HG02610 (cell line): ENCODE measurements around the gene TEKT5.
"Not testable (repeated sequence)": the region's sequence is repeated elsewhere in the genome, so short reads cannot be mapped to it uniquely, and the experiment has no call there.

Experiments used
- ATAC-seq: cut with Tn5 transposase; IDR thresholded peaks from one replicate; pipeline ENCODE4 v1.9.1; 2021; ENCODE audit warnings: mild to moderate bottlenecking, moderate library complexity; ENCODE audit not compliant: unreplicated experiment

Gene TEKT5

DNA sequence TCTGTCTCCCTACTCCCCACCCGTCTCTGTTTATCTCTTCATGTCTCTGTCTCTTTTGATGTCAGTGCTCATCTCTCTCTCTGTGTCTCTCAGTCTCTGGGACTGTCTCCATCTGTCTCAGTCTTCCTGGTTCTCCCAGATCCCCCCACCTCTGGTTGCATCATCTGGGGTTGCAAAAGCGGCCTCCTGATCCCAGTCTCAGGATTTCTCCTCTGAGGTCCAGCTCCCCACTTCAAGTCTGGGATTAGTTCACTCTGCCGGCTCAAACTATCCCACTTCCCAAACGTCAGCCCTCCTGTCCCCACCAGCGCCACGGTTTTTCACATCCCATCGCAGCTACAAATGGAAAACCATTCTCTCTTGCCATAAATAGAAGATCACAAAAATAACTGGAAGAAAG lies 9.0 kb downstream of the TEKT5 start:
- no peak for ATAC-seq

DNA sequence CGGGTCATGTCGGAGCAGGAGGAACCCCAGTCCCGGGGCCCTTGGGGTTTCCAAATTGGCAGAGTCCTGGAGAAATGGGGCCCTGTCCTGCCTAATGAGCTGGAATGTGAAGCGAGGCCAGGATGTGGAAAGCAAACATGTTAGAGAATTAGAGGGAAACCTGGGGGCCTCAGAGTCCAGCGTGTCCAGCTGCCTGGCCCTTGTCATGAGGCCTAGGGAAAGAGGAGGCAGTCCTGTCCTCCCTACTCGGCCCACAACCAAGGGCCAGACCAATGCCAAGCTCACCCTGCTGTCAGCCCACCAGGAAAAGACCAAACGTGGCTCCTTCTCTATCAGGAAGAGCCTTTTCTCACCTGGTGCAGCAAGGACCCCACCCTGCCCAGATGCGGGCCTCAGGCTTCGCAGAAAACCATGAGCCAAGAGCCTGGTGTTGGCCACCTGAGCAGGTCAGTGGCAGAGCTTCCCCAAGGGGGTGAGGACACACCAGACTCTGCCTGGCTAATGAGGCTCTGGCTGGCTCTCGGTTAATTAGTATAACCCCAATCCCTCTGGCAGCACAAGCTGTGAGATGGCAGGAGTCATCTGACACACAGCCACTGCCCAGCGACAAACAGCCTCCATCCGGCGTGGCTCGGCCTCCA lies 10.1 kb downstream of the TEKT5 start:
- no peak for ATAC-seq

DNA sequence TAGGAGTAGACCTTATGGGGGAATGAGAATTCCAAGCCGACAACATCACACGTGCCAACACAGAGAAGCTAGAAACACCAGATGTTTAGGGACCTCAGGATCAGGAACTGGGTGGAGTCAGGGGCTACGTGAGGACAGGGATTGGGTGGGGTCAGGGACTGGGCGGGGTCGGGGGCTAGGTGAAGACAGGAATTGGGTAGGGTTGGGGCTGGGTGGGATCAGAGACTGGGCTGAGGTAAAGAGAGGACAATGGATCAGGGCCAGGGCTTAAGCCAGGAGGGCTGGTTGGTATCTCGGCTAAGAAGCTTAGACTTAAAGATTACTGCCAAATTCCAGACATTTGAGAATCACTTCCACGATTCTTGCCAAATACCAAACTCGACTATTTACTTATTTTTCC lies 11.6 kb downstream of the TEKT5 start:
- ATAC-seq = no peak

DNA sequence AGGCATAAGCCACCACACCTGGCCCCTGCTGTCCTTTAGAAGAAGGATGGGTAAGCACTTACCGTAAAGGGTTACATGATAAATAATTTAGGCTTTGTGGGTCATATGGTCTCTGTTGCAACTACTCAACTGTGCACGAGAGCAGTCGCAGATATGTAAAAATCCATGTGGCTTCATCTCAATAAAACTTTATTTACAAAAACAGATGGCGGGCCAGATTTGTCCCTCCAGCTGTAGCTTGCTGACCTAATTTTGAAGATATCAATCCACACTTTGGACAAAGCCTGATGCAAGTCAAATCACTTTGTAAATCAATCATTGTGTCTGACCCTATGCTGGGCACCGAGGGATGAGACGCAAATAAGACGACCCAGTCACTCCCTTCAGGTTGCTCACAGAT lies 12.1 kb downstream of the TEKT5 start:
- ATAC-seq = no peak

DNA sequence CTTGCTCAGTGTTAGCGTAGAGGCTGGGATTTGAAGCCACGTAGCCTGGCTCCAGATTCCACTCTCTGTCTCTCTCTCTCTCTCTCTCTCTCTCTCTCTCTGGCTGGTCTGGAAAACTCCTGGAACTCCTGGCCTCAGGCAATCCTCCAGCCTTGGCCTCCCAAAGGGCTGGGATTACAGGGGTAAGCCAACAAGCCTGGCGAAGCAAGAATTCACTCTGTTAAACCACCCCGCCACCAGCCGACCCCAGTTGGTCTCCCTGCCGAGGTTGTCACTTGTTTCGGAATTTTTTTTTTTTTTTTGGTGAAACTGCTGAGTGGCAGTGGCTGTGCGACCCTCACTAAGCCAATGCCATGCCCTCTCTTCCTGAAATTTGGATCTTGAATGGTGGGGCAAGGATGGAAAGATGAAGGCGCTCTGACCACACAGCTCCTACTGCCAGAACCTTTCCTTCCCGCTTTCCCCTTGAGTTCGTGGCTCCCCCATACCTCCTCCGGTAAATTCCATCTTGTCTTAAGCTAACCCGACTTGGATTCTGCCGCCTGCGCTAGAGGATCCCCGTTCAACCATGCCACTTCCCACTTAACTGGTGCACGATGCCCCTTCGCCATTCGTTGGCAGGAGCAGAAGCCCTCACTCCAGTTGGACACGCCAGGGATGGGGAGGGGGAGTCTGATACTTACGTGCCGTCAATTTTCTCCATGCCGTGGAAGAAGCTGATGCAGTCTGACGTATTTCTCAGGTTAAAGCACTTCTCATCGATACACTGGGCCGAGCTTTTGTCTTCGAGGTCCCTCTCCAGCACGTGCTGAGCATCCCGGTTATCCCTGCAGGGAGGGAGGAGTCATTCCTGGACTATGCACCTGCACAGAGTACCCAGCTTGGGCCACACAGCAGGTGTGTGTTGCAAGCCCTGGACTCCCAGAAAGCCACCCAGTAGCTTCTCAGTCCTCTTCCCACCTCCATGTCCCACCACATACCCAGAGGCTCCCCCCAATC lies 13.1 kb downstream of the TEKT5 start:
- ATAC-seq = no peak

DNA sequence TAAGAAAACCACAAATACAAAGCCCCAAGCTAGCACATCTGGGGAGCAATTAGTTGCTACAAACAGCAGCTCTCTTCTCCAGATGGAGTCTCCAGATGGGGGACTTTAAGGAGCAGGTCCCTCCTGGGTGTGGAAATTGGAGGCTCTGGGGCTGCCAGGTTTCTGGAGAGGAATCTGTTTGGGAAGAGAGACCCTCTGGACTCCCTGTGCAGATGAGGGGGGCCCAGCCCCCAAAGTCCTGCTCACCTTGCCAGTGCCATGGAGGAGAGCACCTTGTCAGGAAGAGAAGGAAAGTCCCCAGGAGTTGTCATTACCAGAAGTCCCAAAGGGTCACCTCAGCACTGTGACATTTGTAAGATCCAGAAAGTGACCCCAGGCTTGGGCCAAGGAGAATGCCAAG lies 14.8 kb downstream of the TEKT5 start:
- ATAC-seq = no peak

DNA sequence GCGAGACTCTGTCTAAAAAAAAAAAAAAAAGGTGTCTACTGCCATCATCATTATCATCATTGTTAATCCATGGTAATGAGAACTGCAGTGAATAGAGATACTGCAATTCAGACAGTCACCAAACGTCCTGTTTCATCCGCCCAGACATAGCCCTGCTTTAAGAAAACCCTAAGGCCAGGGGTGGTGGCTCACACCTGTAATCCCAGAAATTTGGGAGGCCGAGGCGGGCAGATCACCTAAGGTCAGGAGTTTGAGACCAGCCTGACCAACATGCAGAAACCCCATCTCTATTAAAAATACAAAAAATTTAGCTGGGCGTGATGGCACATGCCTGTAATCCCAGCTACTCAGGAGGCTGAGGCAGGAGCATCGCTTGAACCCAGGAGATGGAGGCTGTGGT lies 15.3 kb downstream of the TEKT5 start:
- not testable (repeated sequence) for ATAC-seq

DNA sequence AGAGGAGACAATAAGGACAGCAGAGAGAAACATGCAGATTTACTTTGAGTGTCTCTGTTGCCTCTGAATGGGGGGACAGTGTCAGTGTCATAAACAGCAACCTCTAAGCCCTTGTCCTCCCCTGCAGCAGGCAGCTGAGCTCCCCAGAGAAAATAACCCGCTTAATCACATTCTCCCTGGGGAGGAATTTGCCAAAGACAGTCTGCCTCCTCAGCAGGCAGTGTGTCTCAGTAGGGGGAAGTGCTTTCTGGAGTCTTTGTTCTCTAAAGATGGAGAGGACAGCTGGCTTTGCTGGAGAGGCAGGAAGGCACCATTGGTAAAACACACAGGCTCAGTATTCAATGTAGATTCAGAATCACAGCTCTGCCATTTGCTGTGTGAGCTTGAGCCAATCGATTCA lies 16.1 kb downstream of the TEKT5 start:
- ATAC-seq = no peak

DNA sequence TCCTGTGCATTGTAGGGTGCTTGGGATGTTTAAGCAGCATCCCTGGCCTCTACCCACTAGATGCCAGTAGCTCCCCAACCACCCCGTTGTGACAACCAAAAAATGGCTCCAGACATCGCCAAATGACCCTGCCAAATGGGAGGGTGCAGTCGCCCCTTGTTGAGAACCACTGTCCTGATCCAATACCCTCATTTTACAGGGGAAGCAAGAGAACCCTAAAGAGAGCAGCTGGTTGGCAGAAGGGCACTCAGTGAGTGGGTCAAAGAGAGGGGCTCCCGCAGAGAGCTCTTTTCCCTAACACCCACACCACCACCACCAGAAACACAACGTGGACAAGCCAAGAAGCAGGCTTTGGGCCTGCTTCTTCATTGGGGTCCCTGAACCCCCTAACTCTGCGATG lies 18.4 kb downstream of the TEKT5 start:
- no peak for ATAC-seq

DNA sequence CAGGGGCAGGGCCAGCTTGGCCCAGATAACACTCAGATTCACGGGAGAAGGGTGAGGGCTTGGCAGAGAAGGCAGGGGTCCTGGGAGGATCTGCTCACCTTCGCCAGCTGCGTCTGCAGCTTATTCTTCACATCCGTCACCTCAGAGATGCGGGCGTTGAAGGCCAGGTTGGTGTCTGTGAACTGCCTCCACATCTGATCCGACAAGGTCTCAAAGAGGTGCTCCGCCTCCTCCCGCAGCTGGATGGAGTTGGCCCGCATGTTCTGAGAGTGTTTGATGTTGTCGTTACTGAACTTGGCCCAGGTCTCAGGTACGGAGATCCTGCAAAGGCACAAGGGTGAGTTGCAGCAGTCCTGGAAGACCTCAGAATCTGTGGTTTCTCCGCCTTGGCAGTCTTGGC lies 18.9 kb downstream of the TEKT5 start:
- ATAC-seq = no peak

DNA sequence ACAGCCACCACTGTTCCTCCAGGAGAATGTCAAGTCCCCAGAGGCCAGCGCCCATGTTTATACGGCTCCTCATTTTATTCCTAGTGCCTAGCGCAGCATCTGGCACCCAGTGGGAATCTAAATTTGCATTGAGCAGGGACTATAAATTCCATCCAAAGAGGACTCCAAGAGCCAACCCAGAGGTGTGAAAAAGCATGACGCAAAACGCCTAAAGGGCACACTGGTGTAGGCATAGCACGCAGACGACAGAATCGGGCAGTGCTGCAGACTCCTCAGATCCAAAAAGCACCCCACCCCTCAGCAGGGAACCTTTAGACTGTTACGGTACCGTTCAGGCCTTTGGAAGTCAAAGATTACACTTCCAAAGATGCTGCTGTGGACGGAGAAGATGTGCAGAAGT lies 19.5 kb downstream of the TEKT5 start:
- no peak for ATAC-seq

DNA sequence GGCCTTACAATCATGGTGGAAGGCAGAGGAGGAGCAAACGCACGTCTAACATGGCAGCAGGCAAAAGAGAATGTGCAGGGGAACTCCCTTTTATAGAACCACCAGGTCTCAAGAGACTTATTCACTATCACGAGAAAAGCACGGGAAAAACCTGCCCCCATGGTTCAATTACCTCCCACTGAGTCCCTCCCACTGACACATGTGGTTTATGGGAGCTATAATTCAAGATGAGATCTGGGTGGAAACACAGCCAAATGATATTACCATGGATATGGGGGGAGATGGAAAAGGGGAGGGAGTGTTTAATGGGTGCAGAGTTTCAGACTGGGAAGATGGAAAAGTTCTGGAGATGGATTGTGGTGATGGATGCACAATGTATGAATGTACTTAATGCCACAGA lies 23.0 kb downstream of the TEKT5 start:
- ATAC-seq = no peak

DNA sequence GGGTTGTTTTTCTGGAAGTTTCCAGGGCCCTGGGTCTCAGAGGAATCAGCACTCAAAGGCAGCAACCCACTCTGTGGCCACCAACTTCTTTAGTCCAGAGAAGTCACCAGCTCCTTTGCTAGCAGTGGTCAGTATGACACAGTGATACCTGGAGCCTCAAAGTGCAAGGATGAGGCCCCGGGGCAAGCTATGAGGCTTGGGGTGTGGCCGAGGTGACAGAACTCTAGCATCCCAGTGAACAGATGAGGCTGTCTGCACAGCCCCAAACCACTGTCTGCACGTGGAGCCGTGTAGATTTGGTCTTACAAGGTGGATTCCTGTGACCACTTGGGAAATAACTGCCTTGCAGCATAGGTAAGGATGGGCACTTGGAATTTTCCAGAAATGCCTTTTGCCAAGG lies 24.9 kb downstream of the TEKT5 start:
- ATAC-seq = no peak

DNA sequence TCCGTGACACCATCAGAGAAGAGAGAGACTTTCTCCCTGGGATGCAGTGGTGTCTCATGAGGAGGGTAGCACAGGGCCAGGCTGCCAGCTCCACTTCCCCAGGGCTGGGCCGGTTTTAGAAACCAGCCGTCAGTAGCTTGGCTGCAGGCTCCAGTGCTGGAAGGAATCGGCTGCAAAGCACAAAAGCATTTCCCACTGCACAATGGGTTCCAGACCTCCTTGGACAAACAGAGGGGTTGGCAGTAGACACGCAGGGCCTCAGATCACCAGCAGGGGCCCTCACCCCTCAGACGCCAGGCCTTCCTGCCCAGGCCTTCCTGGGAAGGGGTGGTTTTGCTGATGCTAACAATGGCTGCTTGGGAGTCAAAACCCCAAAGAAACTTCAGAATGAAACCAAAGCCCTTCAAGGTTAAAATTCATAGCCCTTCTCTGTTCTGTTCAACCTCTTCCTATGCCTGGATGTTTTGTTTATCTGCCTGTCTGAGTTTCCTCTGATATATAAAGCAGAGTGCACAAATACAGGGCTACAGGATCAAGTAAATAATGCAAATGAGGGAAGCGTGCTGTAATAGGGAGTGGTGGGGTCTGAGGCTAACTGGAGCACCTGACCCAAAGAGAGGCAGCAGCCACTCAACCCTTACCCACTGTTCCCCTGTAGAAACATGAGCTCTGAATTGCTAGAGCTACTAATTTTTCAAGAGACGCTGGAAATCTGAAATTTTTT lies 26.2 kb downstream of the TEKT5 start:
- no peak for ATAC-seq

DNA sequence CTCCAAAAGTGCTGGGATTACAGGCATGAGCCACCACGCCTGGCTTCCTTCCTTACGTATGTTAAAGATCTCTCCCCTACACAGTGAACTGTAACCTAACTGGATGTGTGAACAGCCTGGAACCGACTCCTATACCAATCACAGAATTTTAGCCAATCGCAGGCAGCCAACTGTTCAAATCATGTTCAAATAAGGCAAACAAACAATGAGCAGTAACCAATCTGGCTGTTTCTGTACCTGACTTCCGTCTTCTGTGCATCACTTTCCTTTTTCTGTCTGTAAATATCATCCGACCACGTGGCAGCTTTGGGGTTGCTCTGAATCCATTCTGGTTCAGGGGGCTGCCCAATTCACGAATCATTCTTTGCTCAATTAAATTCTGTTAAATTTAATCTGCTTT lies 27.5 kb downstream of the TEKT5 start:
- ATAC-seq = no peak

DNA sequence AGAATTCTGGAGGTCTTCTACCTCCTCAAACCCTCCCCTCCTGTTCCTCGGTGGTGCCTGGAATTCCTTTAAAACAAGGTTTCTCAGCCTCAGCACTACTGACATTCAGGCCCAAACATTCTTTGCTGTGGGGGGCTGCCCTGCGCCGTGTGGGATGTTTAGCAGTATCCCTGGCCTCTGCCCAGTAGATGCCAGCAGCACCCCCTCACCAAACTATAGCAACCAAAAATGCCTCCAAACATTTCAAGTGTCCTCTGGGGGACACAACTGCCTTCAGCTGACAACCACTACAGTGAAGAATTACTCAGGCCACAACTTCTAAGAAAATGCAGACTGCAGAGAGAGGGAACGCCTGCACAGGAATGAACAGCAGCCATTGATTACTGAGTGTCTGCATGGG lies 28.4 kb downstream of the TEKT5 start:
- no peak for ATAC-seq

DNA sequence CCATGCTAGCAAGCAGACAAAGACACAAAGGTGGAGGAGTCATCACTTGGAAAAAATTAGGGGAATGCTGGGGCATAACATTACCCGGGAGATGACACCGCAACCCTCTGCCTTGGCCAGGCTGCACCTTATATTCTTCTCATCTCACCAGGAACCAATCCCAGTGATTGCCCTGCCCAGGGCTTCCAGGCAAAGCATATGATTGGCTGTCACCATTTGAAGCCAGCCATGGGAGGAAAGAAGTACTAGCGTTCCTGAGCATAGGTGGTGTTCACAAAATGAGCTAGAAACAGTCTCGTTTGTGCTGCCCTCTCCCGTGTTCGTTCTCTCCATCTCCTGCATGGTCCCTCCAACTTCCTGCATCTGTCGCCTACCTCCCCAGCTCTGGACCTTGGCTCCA lies 29.6 kb downstream of the TEKT5 start:
- no peak for ATAC-seq

DNA sequence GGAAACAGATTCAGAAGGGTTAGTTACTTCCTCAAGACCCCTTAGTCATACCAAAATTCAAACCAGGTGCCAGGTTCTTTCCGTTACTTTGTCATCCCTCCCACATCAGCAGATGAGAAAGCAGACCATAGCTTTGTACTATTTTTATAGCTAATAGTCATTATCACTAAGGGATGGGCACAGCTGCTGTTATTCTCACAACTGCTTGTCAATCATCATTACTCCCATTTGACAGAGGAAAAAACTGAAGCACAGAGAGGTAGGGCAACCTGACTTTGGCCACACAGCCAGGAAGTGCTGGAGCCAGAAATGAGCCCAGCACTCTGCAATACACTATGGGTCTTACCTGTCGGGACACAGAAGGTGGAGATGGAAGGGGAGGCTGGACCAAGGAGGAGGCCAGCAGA lies 30.0 kb downstream of the TEKT5 start:
- ATAC-seq = no peak

DNA sequence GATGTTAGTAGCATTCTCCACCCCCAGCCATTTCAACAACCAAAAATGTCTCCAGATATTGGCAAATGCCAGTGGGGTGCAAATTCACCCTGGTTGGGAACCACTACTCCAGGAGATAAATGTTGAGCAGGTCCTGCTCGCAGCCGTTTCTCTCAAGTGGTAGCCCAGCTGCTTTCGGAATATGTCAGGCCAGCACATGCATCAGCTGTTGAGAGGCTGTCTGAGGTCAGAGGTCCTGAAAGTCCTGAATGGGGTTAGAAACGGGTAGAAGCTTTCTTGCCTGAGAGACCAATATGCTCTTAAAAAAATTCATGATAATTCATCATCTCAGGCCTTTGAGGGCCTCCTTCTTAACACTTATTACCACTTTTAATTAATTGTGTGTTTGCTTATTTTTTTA lies 31.0 kb downstream of the TEKT5 start:
- ATAC-seq = no peak

DNA sequence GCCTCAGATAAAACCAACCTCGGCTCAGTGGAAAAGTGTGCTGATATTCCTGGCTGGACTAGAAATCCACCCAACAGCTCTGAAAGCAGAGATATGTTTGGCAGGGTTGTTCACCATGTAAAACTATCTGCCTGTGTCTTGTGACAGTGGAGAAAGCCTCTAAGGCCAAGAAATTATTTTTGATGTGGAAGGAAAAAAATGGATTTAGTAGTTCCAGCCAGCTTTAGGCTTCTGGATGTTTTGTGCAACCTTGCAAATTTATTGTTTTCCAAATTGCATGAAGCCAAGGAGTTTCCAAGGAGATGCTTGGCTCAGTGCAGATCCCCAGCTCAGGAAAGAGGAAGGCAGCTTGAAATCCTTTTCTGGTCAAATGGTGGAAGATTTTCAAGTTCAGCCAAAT lies 31.6 kb downstream of the TEKT5 start:
- no peak for ATAC-seq

DNA sequence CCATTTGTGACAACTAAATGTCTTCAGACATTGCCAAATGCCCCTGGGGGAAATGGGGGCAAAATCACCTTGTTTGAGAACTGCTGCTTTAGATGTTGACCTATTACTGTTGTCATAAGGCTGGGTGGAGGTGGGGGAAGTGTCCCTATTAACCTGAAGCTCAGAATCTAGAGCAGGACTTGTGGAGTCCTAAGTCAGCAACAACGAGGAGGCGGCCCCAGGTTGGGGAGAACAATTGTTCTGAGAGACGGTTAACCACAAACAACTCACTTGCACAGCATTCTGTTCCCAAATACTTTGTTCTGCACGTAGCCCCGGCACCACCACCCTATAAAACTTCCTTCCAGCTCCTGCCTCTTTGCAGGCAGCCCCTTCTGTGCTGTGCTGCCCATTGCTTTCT lies 32.5 kb downstream of the TEKT5 start:
- no peak for ATAC-seq

DNA sequence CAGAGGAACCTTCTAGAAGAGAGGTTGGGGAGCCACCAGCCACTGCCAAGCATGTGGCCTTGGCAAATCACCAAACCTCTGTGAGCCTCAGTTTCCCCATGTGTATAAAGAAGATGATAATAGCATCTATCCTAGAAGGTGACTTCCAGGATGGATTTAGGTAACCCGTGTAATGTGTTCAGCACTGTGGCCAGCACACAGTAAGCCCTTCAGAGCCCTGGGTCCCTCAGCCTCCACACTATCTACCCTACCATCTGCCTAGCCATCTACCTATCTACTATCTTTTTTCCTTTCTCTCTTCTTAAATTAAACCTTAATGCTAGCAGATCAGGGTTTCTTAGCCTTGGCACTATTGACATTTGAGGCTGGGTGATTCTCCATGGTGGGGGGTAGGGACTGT lies 33.0 kb downstream of the TEKT5 start:
- no peak for ATAC-seq
